GM19455 (cell line): ENCODE data around the gene ITGB6.

ENCODE experiments used
- ATAC-seq: cut with Tn5 transposase; IDR thresholded peaks from one replicate; pipeline ENCODE4 v1.9.1; 2021; ENCODE audit not compliant: unreplicated experiment

The ITGB6 gene, protein sequence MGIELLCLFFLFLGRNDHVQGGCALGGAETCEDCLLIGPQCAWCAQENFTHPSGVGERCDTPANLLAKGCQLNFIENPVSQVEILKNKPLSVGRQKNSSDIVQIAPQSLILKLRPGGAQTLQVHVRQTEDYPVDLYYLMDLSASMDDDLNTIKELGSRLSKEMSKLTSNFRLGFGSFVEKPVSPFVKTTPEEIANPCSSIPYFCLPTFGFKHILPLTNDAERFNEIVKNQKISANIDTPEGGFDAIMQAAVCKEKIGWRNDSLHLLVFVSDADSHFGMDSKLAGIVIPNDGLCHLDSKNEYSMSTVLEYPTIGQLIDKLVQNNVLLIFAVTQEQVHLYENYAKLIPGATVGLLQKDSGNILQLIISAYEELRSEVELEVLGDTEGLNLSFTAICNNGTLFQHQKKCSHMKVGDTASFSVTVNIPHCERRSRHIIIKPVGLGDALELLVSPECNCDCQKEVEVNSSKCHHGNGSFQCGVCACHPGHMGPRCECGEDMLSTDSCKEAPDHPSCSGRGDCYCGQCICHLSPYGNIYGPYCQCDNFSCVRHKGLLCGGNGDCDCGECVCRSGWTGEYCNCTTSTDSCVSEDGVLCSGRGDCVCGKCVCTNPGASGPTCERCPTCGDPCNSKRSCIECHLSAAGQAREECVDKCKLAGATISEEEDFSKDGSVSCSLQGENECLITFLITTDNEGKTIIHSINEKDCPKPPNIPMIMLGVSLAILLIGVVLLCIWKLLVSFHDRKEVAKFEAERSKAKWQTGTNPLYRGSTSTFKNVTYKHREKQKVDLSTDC

GRCh38 chr2:160199683-160200389, at the start of gene ITGB6:
ITGB6 (minus strand) TSS chr2:160200272; CDS start chr2:160200063, 209 bp downstream.
- ATAC-seq = no peak

DNA sequence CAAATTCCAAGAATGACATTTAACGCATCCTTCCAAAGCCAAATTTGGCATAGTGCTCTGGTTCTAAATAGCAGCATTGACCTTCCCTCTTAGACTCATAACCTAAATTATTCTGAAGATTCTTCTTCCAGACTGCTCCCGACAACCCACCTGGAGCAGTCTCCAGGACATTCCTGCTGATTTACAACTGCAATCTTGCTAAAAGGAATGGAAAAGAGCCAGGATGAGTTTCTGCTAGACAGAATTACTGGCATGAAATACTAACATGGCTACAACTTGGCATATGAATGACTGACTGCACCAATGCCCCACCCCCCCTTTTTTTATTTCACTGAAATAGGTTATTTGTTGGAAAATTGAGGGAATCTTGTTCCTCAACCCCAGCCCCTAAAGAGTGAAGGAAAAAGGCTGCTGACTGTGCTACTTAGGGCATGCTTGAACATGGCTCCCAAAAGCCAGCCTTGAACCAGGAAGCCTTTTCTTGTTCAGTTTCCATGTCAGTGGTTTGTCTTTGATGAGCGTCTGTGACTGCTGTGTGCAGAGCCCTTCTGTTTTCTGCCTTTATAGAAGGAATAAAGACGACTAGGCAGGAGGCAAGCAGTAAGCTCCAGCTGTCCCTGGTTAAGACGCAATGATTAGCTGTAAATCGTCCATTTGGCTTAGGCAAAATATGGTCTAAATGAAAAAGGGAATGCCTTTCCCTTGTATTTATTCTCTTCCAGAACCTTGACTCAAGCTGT, 47.4 kb upstream of the ITGB6 start:
- no peak for ATAC-seq

GRCh38 chr2:160246356-160246755, 46.3 kb upstream of the ITGB6 start:
- ATAC-seq = no peak

- ATAC-seq = no peak
Observed at GRCh38 chr2:160245614-160246155, 45.6 kb upstream of the ITGB6 start.

GRCh38 chr2:160242893-160243564, 43.0 kb upstream of the ITGB6 start:
- no peak for ATAC-seq

DNA sequence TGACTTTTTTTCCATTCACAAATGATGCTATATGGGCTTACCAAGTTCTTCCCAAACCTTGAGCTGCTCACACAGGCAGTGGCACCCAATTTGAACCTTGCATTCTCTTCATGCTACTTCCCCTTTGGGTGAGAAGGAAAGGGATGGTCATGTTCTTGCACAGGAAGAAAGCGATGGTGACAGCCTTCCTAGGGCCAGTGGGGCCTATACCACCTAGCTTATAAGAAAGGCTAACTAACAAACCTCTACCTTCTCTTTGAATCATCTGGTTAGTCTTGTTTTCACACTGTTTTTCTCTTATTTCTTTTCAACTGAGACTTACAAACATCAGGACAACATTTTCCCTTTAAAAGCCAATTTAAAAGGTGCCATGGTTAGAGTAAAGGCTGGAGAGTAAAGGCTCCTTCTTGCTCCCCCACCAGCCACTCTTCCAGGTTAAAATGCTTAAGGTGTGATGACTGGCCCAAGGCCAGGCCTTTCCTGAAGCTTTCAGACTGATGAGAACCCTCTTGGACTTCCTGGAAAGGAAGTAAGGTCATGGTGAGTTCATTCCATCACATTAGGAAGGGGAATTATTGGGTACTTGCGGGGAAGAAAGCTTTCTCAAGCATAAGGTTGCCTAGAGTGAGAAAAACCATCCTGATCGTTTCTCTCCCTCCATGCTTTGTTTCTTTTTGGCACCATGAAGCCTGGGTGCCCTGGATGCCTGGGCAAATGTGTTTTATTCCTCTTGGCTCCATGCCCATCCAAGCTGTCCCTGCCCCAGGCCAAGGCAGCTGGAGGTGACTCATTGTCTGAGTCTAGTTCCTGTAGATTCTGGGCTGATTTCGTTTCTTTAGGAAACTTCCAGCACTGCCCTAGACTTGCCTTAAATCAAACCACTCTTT, 41.4 kb upstream of the ITGB6 start:
- no peak for ATAC-seq

DNA sequence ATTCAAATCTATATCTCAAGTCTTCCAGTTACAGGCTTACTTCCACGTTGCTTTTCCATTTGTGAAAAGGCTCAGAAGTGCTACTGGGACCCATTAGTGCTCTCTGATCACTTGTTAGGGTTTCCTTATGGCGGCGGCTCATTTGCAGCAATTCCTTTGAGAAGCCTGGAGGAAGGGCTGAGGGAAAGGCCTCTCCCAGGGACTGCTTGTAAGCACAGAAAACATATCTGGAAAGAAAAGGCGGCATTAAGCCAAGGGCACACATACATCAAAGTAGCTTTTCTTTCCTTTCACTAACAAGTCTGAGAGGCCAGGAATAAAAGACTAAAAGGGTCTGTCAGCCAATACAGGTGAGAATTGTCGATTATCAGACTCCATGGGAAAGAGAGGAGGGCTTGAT, 39.4 kb upstream of the ITGB6 start:
- ATAC-seq = no peak

DNA sequence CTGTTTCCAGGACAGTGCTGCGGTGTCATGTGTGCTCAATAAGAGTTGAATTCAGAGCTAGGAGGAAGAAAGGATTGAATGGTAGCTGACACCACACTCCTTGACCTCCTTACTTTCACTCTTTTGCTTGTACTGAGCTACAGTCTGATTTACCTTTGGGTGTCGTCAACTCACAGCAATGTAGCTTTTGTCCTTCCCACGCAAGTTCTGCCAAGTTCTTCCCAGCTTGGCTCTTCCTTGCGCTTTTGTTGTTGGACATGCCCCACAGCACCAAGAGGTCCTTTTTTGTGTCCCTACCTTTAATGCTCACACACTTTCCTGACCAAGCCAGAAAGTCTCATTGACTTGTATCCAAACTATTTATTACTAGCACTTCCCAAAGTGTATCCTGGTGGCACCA, 38.3 kb upstream of the ITGB6 start:
- no peak for ATAC-seq

- ATAC-seq = no peak
Observed at GRCh38 chr2:160232905-160233475, 32.9 kb upstream of the ITGB6 start.

DNA sequence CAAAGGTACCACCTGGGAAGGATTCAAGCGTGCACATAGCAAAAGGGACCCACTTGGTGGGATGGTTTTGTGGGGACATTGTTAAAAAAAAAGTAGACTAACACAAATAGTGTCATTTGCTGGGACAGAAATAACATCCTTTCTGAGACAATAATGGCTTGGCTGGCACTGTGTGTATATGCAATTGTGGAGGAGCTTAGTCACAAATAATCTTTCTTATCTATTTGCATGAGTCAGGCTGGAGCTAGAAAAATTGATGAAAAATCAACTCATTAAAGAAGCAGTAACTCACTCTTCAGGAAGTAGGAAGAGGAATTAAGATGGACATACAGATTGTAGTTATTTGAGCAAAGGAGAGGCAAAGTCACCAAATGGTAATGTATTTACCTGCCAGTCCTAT, 29.5 kb upstream of the ITGB6 start:
- ATAC-seq = no peak

- ATAC-seq = no peak
Observed at GRCh38 chr2:160228141-160228917, 28.3 kb upstream of the ITGB6 start.

GRCh38 chr2:160227293-160227915, 27.3 kb upstream of the ITGB6 start:
- ATAC-seq = no peak

GRCh38 chr2:160226367-160226766, 26.3 kb upstream of the ITGB6 start:
- ATAC-seq = no peak

GRCh38 chr2:160225722-160226121, 25.6 kb upstream of the ITGB6 start:
- ATAC-seq = no peak

GRCh38 chr2:160224507-160224906, 24.4 kb upstream of the ITGB6 start:
- peak; percentile 27 for ATAC-seq

- peak; percentile 94 for ATAC-seq
Observed at GRCh38 chr2:160224060-160224459, 24.0 kb upstream of the ITGB6 start.

DNA sequence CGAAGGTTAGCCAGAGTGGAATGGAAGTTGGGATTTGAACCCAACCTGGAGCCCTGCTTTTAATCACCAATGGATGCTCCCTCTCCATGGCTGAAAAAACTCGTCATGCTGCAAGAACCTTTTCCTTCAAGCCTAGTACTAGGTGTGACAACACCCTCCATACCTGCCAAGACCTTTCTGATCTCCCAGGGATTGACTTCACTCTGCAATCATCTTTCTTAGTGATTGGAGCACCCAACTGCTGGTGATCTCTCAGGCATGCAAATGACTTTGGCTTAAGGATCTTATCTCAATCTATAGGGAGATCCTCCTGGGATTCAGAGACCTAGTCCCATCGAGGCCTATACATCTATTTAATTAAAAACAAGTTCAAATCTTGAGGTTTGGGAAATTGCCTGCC, 23.5 kb upstream of the ITGB6 start:
- ATAC-seq = no peak
